K562 (cell line): Measurements from ENCODE around the gene PPIL4. TPM values are rescaled to one million over a fixed set of nuclear protein-coding genes. Genes with fewer than 3 reads are reported as not detected.
A peak's percentile ranks its signal among the peaks of the same experiment; 100 is the strongest.

Experiments
- AFF4 ChIP-seq: sonication (generic); formaldehyde crosslinking; IDR thresholded peaks from 2 replicates; pipeline ENCODE4 v1.8.0; 2023; ENCODE audit warnings: mild to moderate bottlenecking, missing genetic modification reagents
- BRCA1 ChIP-seq, 2 experiments: fragments of 450-650 bp in 1 of 2; sonication (generic) in 1 of 2; formaldehyde crosslinking in 1 of 2; IDR thresholded peaks; 2 replicates each; pipeline versions ENCODE4 v1.5.0 to v1.6.1; 2017 to 2020; ENCODE audit warnings: mild to moderate bottlenecking in 1 of 2, missing genetic modification reagents in 1 of 2
- CHD1 ChIP-seq: fragments of 200-600 bp; sonication (generic); IDR thresholded peaks from one replicate; pipeline ENCODE4 v1.6.1; 2012; ENCODE audit warnings: mild to moderate bottlenecking, moderate library complexity, low read length, inconsistent platforms
- CREM ChIP-seq: IDR thresholded peaks from 2 replicates; pipeline ENCODE4 v1.6.1; 2014; ENCODE audit warnings: antibody characterized with exemption, low read depth
- CTCF ChIP-seq, 3 experiments: IDR thresholded peaks in 2 of 3; conservative IDR thresholded peaks in 1 of 3; 2 replicates each; pipeline ENCODE4 v1.5.1; 2011 to 2012; ENCODE audit warnings: low read length in 3 of 3, mild to moderate bottlenecking in 3 of 3, control low read depth in 2 of 3, improper control_type of control experiment in 1 of 3, inconsistent platforms in 1 of 3, low read depth in 1 of 3, mixed read lengths in 1 of 3, moderate library complexity in 1 of 3; ENCODE audit not compliant: insufficient read depth in 2 of 3
- DIDO1 ChIP-seq: fragments of 450-650 bp; IDR thresholded peaks from 2 replicates; pipeline ENCODE4 v1.6.1; 2016; ENCODE audit warnings: low read depth, missing biosample characterization, missing genetic modification characterization
- MIER1 ChIP-seq: fragments of 450-650 bp; IDR thresholded peaks from 2 replicates; pipeline ENCODE4 v1.6.1; 2016; ENCODE audit warnings: antibody characterized with exemption, mild to moderate bottlenecking, low read depth
- NR1H2 ChIP-seq: sonication (generic); formaldehyde crosslinking; IDR thresholded peaks from 2 replicates; pipeline ENCODE4 v1.4.0; 2020; ENCODE audit warnings: mild to moderate bottlenecking, missing genetic modification reagents
- RFX1 ChIP-seq: fragments of 450-650 bp; IDR thresholded peaks from 2 replicates; pipeline ENCODE4 v1.6.1; 2016; ENCODE audit warnings: mild to moderate bottlenecking, moderate library complexity
- TEAD1 ChIP-seq, 2 experiments: fragments of 450-650 bp in 1 of 2; sonication (generic) in 1 of 2; formaldehyde crosslinking; IDR thresholded peaks; 2 replicates each; pipeline versions ENCODE4 v1.4.0 to v1.8.0; 2020 to 2022; ENCODE audit warnings: mild to moderate bottlenecking in 2 of 2, missing genetic modification reagents in 1 of 2
- TSHZ1 ChIP-seq: fragments of 250-450 bp; sonication (Bioruptor Pico); IDR thresholded peaks from 2 replicates; pipeline ENCODE4 v1.4.0; 2020; ENCODE audit warnings: mild to moderate bottlenecking, moderate library complexity
- YY1 ChIP-seq, 3 experiments: IDR thresholded peaks; 2 replicates each; pipeline ENCODE4 v1.6.1; 2011; ENCODE audit warnings: low read length in 2 of 3, mild to moderate bottlenecking in 2 of 3, moderate library complexity in 2 of 3, borderline replicate concordance in 1 of 3, control low read depth in 1 of 3, low read depth in 1 of 3; ENCODE audit not compliant: insufficient read depth in 3 of 3, insufficient replicate concordance in 2 of 3, control insufficient read depth in 1 of 3, insufficient read length in 1 of 3; ENCODE audit errors: extremely low read depth in 1 of 3
- polyA plus RNA-seq, 8 experiments: library from polyadenylated mRNA; depleted of rRNA in 4 of 8; stranded (reverse) in 5 of 8; unstranded in 3 of 8; fragments of >200 nt; fragmentation: Nextera tagmentation in 2 of 8; fragmentation: Illumina TruSeq in 1 of 8; extraction: Ambion mirVana in 2 of 8; extraction: Trizol in 1 of 8; gene quantifications; 2 replicates each; pipeline versions ENCODE4 v1.2.1 to v1.2.3, GENCODE V29; 2011 to 2014; ENCODE audit warnings: inconsistent platforms in 1 of 8, missing spikeins in 1 of 8
- total RNA-seq, 7 experiments: library from RNA; depleted of rRNA in 6 of 7; stranded (reverse); fragments of >200 nt in 6 of 7; fragmentation: Illumina TruSeq in 2 of 7; extraction: Trizol in 2 of 7; gene quantifications; 2 replicates each; pipeline versions ENCODE4 v1.2.1 to v1.2.3, GENCODE V29; 2011 to 2021; ENCODE audit warnings: low replicate concordance in 1 of 7
- TF ChIP-seq, protein P1 (sequence below): sonication (generic); IDR thresholded peaks from 2 replicates; pipeline ENCODE4 v1.6.1; 2016

PPIL4 gene
- total and polyA plus RNA-seq, 9 of the 15 experiments (the other 6 are each of a cell fraction or from before 2014, with no cell fraction given) = 14.5 to 55.2 (median 45.9) TPM

- TF ChIP-seq BRCA1 (IDR thresholded peaks at IDR 0.05) = no peak
- TF ChIP-seq BRCA1 (CRISPR knock-in tag; IDR thresholded peaks at IDR 0.05) = 0 out of 2 replicates have a peak, but pooled peaks have one; percentile 36
- TF ChIP-seq AFF4 (CRISPR knock-in tag) = 0 out of 2 replicates have a peak, but pooled peaks have one; percentile 53
- no peak for TF ChIP-seq TSHZ1 (CRISPR knock-in tag)
- TF ChIP-seq YY1 (IDR thresholded peaks at IDR 0.05; ENCODE audit: borderline replicate concordance in 1 of 3, control insufficient read depth in 1 of 3, extremely low read depth in 1 of 3, insufficient read depth in 3 of 3, insufficient read length in 1 of 3, insufficient replicate concordance in 2 of 3, low read depth in 1 of 3, low read length in 2 of 3) = peak in 2 of 3 experiments; percentile 26 to 67
- TF ChIP-seq MIER1 = 0 out of 2 replicates have a peak, but pooled peaks have one; percentile 50
- TF ChIP-seq CHD1 = peak; percentile 86
- TF ChIP-seq CTCF (IDR thresholded peaks at IDR 0.05 in 2 of 3, conservative IDR thresholded peaks at IDR 0.05 in 1 of 3; ENCODE audit: insufficient read depth in 2 of 3, low read depth in 1 of 3, low read length in 3 of 3) = peak; percentile 15 to 46 (median 33); a peak in 3 of 6 replicates
- TF ChIP-seq TEAD1 (CRISPR knock-in tag; IDR thresholded peaks at IDR 0.05) = peak in 1 of 2 experiments; percentile 60; a peak in 1 of 4 replicates
- TF ChIP-seq CREM = peak; percentile 6; the same call in 1 of the 2 replicates
- no peak for TF ChIP-seq DIDO1 (tag)
- peak; percentile 91 for TF ChIP-seq RFX1
- TF ChIP-seq, protein P1, sequence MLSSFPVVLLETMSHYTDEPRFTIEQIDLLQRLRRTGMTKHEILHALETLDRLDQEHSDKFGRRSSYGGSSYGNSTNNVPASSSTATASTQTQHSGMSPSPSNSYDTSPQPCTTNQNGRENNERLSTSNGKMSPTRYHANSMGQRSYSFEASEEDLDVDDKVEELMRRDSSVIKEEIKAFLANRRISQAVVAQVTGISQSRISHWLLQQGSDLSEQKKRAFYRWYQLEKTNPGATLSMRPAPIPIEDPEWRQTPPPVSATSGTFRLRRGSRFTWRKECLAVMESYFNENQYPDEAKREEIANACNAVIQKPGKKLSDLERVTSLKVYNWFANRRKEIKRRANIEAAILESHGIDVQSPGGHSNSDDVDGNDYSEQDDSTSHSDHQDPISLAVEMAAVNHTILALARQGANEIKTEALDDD = peak; percentile 55; the same call in 1 of the 2 replicates
- TF ChIP-seq NR1H2 (CRISPR knock-in tag) = peak; percentile 92; the same call in 1 of the 2 replicates
Observed at GRCh38 chr6:149545258-149545753, 537 bp downstream of the PPIL4 start (continued).
